ENCODE data around the gene EEIG1.

The EEIG1 gene

DNA sequence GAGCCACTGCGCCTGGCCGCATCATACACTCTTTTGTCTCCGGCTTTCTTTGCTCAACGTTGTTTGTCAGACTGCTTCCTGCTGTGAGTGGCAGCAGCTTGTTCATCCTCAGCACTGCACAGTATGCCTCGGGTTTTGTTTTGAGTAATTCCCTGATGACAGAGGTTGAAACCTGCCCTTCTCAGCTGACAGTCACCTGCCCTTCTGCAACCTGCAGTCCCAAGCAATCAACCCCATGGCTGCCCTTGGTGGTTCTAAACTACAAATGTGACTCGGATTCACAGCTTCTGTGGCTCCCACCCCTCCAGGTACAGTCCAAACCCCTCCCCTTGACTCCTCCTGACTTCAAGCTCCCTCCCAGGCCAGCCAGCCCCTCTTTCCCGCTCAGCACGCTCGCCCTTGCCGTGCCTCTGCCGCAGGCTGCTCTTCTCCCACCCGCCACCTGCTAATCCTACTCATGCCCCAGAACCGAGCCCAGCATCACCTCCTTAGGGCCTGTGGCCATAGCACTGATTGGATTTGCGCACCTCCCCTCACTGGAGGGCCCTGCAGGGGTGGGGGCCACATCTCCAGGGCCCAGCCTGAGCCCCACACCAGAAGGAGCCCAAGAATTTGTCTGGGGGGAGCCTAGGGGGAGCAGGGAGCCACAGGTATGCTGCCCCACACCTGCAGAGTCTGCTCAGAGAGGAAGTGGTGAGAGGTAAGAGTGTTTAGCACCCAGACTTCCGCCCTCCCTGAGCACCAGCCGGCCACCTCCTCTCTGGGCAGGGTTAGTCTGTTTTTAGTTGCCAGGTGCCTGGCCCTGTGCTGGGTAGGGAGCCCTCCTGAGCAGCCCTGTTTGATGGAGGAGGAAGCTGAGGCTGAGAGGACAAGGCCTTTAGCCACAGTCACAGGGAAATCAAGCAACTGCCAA lies 10.1 kb downstream of the EEIG1 start:
- H3K4me2 ChIP-seq: peak overlapping the region; percentile 88
- no peaks in the 10 kb centered on the region for H3K27me3 ChIP-seq (ENCODE audit: insufficient read depth, low read depth)
- H2AFZ ChIP-seq (ENCODE audit: low read depth): no peak overlapping the region
- no peaks in the 10 kb centered on the region for H3K36me3 ChIP-seq (ENCODE audit: insufficient read depth)
- no peak overlapping the region for H3K4me3 ChIP-seq (IDR thresholded peaks at IDR 0.05; ENCODE audit: insufficient read depth, low read depth, low read length)
- no peaks in the 10 kb centered on the region for H4K20me1 ChIP-seq (ENCODE audit: insufficient read depth)
- TF ChIP-seq, protein P1, sequence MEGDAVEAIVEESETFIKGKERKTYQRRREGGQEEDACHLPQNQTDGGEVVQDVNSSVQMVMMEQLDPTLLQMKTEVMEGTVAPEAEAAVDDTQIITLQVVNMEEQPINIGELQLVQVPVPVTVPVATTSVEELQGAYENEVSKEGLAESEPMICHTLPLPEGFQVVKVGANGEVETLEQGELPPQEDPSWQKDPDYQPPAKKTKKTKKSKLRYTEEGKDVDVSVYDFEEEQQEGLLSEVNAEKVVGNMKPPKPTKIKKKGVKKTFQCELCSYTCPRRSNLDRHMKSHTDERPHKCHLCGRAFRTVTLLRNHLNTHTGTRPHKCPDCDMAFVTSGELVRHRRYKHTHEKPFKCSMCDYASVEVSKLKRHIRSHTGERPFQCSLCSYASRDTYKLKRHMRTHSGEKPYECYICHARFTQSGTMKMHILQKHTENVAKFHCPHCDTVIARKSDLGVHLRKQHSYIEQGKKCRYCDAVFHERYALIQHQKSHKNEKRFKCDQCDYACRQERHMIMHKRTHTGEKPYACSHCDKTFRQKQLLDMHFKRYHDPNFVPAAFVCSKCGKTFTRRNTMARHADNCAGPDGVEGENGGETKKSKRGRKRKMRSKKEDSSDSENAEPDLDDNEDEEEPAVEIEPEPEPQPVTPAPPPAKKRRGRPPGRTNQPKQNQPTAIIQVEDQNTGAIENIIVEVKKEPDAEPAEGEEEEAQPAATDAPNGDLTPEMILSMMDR (conservative IDR thresholded peaks at IDR 0.05; ENCODE audit: low read depth, low read length): no peak
- H3K9ac ChIP-seq: peak overlapping the region; percentile 44; the same call in 1 of the 2 replicates
- peaks cover 65% of the 10 kb centered on the region for H3K79me2 ChIP-seq (ENCODE audit: insufficient read depth, low read depth)
- peak overlapping the region; percentile 82 for H3K27ac ChIP-seq
- peaks cover 87% of the 10 kb centered on the region for H3K4me1 ChIP-seq (ENCODE audit: low read depth, poor library complexity, severe bottlenecking)

DNA sequence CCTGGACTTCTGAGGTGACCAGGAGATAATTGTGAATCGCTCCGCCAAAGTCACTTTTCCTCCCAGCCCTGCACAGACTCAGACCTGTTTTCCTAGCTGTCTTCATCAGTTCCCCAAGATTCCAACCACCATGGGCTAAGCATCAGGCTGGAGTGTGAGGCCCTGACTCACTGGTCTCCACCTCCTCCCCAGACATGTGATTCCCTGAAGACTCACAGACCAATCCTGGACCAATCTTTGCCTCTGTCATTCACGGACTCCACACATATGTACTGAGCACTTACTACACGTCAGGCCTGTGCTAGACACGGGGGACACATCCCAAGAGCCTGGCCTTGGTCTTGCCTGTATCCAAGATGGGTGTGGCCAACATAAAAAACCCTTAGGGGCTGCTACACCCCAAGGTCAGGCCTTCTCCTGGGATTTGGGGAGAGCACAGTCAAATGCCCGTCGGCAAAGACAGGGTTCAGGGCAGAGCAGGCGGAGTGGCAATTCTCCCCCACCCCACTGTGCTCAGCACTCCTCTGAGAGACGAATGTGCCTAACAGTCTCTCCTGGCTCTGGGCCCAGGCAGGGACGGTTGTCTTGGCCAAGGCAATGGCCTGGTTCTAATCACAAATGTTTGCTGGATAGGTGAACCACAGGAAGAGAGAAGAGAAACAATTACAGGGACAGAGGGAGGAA lies 11.9 kb downstream of the EEIG1 start:
- Histone ChIP-seq H3K4me1 (ENCODE audit: low read depth, poor library complexity, severe bottlenecking) (peaks cover 75% of the 10 kb centered on the region), H3K4me3 (IDR thresholded peaks at IDR 0.05; ENCODE audit: insufficient read depth, low read depth, low read length) (no peak overlapping the region), H3K27ac (peak overlapping the region; percentile 82; the same call in 1 of the 2 replicates), H3K9ac (no peak overlapping the region), H2AFZ (ENCODE audit: low read depth) (no peak overlapping the region), H3K79me2 (ENCODE audit: insufficient read depth, low read depth) (peaks cover 47% of the 10 kb centered on the region), H3K27me3 (ENCODE audit: insufficient read depth, low read depth) (no peaks in the 10 kb centered on the region), H3K4me2 (peak overlapping the region; percentile 88; the same call in 1 of the 2 replicates), H3K36me3 (ENCODE audit: insufficient read depth) (no peaks in the 10 kb centered on the region), H4K20me1 (ENCODE audit: insufficient read depth) (no peaks in the 10 kb centered on the region)
- TF ChIP-seq, protein P1 (conservative IDR thresholded peaks at IDR 0.05; ENCODE audit: low read depth, low read length): no peak

DNA sequence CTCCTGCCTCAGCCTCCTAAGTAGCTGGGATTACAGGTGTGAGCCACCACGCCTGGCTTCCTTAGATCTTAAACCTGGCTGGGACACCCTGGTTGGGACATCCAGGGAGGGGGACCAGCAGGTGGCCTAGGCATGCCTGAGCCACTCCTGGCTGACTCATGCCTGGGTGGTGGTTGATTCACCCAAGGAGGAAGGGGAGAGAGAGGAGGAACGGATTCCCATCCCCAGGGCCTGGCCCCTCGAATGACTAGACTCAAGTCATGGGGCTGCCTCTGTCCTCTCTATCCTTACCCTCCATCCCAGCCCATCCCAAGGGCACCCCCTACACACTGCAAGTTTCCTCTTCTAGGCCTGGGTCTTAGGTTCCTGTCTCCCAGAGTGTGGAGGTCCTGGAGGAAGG lies 12.7 kb downstream of the EEIG1 start:
- TF ChIP-seq, protein P1 (conservative IDR thresholded peaks at IDR 0.05; ENCODE audit: low read depth, low read length): no peak
- peaks cover 67% of the 10 kb centered on the region for H3K4me1 ChIP-seq (ENCODE audit: low read depth, poor library complexity, severe bottlenecking)
- peaks cover 39% of the 10 kb centered on the region for H3K79me2 ChIP-seq (ENCODE audit: insufficient read depth, low read depth)
- no peaks in the 10 kb centered on the region for H3K27me3 ChIP-seq (ENCODE audit: insufficient read depth, low read depth)
- no peak overlapping the region for H3K27ac ChIP-seq
- no peaks in the 10 kb centered on the region for H4K20me1 ChIP-seq (ENCODE audit: insufficient read depth)
- H3K4me2 ChIP-seq: no peak overlapping the region
- no peak overlapping the region for H3K4me3 ChIP-seq (IDR thresholded peaks at IDR 0.05; ENCODE audit: insufficient read depth, low read depth, low read length)
- H3K9ac ChIP-seq: no peak overlapping the region
- H2AFZ ChIP-seq (ENCODE audit: low read depth): no peak overlapping the region
- H3K36me3 ChIP-seq (ENCODE audit: insufficient read depth): no peaks in the 10 kb centered on the region

DNA sequence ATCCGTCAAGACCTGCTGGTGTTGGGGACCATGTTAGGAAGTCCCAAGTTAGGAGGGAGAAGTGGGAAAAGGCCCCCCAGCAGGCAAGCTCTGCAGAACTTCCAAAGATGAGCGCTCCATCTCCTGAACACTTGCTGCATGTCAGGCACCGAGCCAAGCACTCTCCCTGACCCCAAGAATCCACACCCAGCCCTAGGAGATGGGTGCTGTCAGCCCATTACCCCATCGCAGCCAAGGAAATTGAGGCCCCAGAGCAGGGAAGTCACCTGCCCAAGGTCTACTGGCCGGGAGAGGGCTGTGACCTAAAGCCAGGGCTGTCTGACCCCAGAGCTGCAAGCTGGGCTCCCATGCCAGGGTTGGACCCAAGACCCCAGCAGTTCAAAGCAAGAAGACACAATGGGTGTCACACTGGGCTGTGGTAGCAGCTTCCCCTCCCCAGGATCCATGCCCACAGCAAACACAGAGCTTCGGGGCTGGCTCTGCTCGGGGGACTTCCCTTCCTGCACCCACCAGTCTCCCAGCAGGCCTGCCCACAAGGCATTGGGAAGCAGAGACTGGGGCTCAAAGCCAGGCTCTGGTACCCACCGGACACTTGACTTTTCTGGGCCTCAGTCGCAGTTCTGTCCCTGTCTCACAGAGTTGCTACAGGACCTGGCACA lies 13.5 kb downstream of the EEIG1 start:
- Histone ChIP-seq H3K27ac (no peak overlapping the region), H3K4me2 (no peak overlapping the region), H3K4me1 (ENCODE audit: low read depth, poor library complexity, severe bottlenecking) (peaks cover 60% of the 10 kb centered on the region), H2AFZ (ENCODE audit: low read depth) (no peak overlapping the region), H4K20me1 (ENCODE audit: insufficient read depth) (no peaks in the 10 kb centered on the region), H3K4me3 (IDR thresholded peaks at IDR 0.05; ENCODE audit: insufficient read depth, low read depth, low read length) (no peak overlapping the region), H3K9ac (no peak overlapping the region), H3K36me3 (ENCODE audit: insufficient read depth) (no peaks in the 10 kb centered on the region), H3K27me3 (ENCODE audit: insufficient read depth, low read depth) (no peaks in the 10 kb centered on the region), H3K79me2 (ENCODE audit: insufficient read depth, low read depth) (peaks cover 31% of the 10 kb centered on the region)
- TF ChIP-seq, protein P1 (conservative IDR thresholded peaks at IDR 0.05; ENCODE audit: low read depth, low read length): no peak
